ENCODE measurements around the gene RFPL1.
"Not testable (repeated sequence)": the region's sequence is repeated elsewhere in the genome, so short reads cannot be mapped to it uniquely, and the experiment has no call there.

RFPL1 gene

DNA sequence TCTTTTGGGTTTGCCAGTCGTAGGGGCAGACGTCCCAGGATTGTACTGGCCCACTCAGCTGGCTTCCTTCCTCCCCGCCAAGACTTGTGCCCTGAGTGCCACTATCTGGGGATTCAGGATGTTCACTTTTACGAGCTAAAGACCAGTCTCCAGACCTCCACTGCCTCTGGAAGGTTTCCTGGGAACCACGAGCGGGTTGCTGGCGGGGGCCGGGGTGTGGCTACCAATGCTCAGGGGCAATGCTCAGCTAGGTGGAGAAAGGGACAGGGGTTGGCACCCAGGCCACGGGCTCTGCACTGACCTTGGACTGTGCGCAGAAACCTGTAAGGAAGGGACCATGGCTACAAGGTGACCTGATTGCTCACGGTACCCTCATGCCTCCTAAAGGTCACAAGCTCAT, 43.9 kb downstream of the RFPL1 start:
- TF ChIP-seq, protein P1, sequence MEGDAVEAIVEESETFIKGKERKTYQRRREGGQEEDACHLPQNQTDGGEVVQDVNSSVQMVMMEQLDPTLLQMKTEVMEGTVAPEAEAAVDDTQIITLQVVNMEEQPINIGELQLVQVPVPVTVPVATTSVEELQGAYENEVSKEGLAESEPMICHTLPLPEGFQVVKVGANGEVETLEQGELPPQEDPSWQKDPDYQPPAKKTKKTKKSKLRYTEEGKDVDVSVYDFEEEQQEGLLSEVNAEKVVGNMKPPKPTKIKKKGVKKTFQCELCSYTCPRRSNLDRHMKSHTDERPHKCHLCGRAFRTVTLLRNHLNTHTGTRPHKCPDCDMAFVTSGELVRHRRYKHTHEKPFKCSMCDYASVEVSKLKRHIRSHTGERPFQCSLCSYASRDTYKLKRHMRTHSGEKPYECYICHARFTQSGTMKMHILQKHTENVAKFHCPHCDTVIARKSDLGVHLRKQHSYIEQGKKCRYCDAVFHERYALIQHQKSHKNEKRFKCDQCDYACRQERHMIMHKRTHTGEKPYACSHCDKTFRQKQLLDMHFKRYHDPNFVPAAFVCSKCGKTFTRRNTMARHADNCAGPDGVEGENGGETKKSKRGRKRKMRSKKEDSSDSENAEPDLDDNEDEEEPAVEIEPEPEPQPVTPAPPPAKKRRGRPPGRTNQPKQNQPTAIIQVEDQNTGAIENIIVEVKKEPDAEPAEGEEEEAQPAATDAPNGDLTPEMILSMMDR (IDR thresholded peaks at IDR 0.05; ENCODE audit: insufficient read depth, low read depth, low read length, missing control alignments) = no peak
- no peak overlapping the region for H3K4me3 ChIP-seq (ENCODE audit: low read length)
- no peak for DNase-seq (ENCODE audit: low read depth)

DNA sequence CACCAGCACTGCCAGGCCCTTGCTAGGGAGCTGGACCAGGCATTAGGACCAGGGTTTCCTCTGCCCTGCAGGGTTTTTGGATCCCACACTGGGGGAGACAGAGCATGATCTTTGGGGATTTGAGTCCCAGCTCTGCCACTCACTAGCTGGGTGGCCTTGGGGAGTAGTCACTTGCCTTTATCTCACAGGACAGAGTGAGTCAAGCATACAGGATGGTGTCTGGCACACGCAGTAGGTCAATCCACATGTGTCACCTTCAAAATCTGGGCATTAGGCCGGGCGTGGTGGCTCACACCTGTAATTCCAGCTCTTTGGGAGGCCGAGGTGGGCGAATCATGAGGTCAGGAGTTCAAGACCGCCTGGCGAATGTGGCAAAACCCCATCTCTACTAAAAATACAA, 44.3 kb downstream of the RFPL1 start:
- DNase-seq (ENCODE audit: low read depth) = no peak
- TF ChIP-seq, protein P1 (IDR thresholded peaks at IDR 0.05; ENCODE audit: insufficient read depth, low read depth, low read length, missing control alignments) = no peak
- no peak overlapping the region for H3K4me3 ChIP-seq (ENCODE audit: low read length)

DNA sequence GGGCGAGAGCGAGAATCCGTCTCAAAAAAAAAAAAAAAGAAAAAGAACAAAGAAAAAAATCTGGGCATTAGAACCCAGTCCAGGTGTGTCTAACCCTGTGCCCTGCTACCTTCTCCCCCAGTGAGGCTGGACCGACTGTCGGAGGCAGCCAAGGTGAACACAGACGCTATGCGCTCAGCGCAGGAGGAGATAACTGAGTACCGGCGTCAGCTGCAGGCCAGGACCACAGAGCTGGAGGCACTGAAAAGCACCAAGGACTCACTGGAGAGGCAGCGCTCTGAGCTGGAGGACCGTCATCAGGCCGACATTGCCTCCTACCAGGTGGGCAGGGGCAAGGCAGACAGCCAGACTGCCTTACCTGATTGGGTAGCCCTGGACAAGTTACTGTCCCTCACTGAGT, 44.9 kb downstream of the RFPL1 start:
- DNase-seq (ENCODE audit: low read depth) = no peak
- TF ChIP-seq, protein P1 (IDR thresholded peaks at IDR 0.05; ENCODE audit: insufficient read depth, low read depth, low read length, missing control alignments) = no peak

DNA sequence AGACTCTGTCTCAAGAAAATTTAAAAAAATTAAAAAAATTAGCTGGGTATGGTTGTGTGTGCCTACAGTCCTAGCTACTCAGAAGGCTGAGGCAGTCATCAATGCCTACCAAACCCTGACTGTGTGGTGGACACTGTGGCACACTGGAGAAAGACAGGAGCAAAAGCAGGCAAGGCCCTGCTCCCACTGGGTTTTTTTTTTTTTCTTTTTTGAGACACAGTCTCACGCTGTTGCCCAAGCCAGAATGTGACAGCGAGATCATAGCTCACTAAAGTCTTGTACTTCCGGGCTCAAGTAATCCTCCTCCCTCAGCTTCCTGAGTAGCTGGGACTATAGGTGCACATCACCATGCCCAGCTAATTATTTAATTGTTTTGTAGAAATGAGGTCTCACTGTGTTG, 46.3 kb downstream of the RFPL1 start:
- no peak overlapping the region for H3K4me3 ChIP-seq (ENCODE audit: low read length)
- TF ChIP-seq, protein P1 (IDR thresholded peaks at IDR 0.05; ENCODE audit: insufficient read depth, low read depth, low read length, missing control alignments) = no peak
- DNase-seq (ENCODE audit: low read depth) = no peak

More for the DNA sequence above, 44.9 kb downstream of the RFPL1 start:
- no peak overlapping the region for H3K4me3 ChIP-seq (ENCODE audit: low read length)

DNA sequence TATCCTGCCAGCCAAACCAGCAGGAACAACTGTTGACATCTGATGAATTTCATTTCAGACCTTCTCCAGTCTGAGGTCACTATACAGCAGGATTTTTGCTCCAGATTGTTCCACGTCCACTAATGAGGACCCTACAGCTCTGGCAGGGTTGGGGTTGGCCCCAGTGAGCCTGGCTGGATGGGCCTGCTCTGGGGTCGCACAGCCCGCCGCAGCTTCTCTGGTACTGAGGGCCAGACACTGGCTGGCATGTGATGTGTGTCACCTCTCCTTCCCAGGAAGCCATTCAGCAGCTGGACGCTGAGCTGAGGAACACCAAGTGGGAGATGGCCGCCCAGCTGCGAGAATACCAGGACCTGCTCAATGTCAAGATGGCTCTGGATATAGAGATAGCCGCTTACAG, 47.1 kb downstream of the RFPL1 start:
- TF ChIP-seq, protein P1 (IDR thresholded peaks at IDR 0.05; ENCODE audit: insufficient read depth, low read depth, low read length, missing control alignments) = no peak
- DNase-seq (ENCODE audit: low read depth) = no peak
- H3K4me3 ChIP-seq (ENCODE audit: low read length) = no peak overlapping the region

DNA sequence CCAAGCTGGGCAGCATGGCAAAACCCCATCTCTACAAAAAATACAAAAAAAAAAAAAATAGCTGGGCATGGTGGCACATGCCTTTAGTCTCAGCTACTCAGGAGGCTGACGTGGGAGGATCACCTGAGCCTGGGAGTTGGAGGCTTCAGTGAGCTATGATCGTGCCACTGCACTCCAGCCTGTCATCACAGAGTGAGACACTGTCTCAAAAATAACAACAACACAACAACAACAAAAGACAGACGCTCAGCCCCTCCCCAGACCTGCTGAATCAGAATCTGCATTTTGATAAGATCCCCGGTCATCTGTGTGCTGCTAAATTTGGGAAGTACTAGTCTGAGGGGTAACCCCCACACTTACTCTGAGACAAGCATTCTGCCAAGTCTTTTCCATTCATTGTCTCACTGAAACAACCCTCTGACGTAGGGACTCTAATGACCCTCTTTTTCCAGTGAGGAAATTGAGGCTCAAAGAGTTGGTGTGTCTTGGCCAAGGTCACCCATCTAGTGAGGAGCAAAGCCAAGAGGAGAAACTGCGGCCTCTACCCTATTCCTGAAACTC, 49.1 kb downstream of the RFPL1 start:
- TF ChIP-seq, protein P1 (IDR thresholded peaks at IDR 0.05; ENCODE audit: insufficient read depth, low read depth, low read length, missing control alignments) = no peak

DNA sequence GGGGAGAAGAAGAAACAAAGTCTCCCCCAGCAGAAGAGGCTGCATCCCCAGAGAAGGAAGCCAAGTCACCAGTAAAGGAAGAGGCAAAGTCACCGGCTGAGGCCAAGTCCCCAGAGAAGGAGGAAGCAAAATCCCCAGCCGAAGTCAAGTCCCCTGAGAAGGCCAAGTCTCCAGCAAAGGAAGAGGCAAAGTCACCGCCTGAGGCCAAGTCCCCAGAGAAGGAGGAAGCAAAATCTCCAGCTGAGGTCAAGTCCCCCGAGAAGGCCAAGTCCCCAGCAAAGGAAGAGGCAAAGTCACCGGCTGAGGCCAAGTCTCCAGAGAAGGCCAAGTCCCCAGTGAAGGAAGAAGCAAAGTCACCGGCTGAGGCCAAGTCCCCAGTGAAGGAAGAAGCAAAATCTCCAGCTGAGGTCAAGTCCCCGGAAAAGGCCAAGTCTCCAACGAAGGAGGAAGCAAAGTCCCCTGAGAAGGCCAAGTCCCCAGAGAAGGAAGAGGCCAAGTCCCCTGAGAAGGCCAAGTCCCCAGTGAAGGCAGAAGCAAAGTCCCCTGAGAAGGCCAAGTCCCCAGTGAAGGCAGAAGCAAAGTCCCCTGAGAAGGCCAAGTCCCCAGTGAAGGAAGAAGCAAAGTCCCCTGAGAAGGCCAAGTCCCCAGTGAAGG, 50.9 kb downstream of the RFPL1 start:
- DNase-seq (ENCODE audit: low read depth) = not testable (repeated sequence)

More for the DNA sequence above, 49.1 kb downstream of the RFPL1 start:
- H3K4me3 ChIP-seq (ENCODE audit: low read length) = no peak overlapping the region
- no peak for DNase-seq (ENCODE audit: low read depth)

More for the DNA sequence above, 50.9 kb downstream of the RFPL1 start:
- not testable (repeated sequence) for H3K4me3 ChIP-seq (ENCODE audit: low read length)
